Thymus (tissue), 11 donors: ENCODE data around the gene ANP32E. TPM values are rescaled to one million over a fixed set of nuclear protein-coding genes. Genes with fewer than 3 reads are reported as not detected.

Experiments
- DNase-seq, 9 donors: peaks; one replicate each; pipeline ENCODE4 v3.0.0-alpha.2; 2013; ENCODE audit warnings: low spot score in 9 of 9, low read depth in 6 of 9, missing footprints in 1 of 9
- H3K27ac ChIP-seq, 2 donors: one replicate each; pipeline ENCODE4 v1.5.1; 2013; ENCODE audit warnings: control low read depth in 1 of 2, low read depth in 1 of 2, low read length in 1 of 2, mild to moderate bottlenecking in 1 of 2, moderate library complexity in 1 of 2
- H3K27me3 ChIP-seq, 2 donors: one replicate each; pipeline ENCODE4 v1.5.1; 2013; ENCODE audit warnings: low read length in 1 of 2; ENCODE audit not compliant: control insufficient read depth in 2 of 2, insufficient read depth in 1 of 2
- H3K36me3 ChIP-seq, 2 donors: one replicate each; pipeline ENCODE4 v1.5.1; 2013; ENCODE audit warnings: low read length in 1 of 2, mild to moderate bottlenecking in 1 of 2, moderate library complexity in 1 of 2; ENCODE audit not compliant: control insufficient read depth in 2 of 2, insufficient read depth in 2 of 2
- H3K4me1 ChIP-seq, 2 donors: one replicate each; pipeline ENCODE4 v1.5.1; 2013; ENCODE audit warnings: low read length in 2 of 2; ENCODE audit not compliant: control insufficient read depth in 2 of 2, insufficient read depth in 2 of 2
- H3K4me3 ChIP-seq, 2 donors: one replicate each; pipeline ENCODE4 v1.5.1; 2013; ENCODE audit warnings: low read length in 2 of 2, control low read depth in 1 of 2, mild to moderate bottlenecking in 1 of 2
- H3K9me3 ChIP-seq, 2 donors: one replicate each; pipeline ENCODE4 v1.5.1; 2013; ENCODE audit warnings: low read length in 1 of 2, mild to moderate bottlenecking in 1 of 2; ENCODE audit not compliant: control insufficient read depth in 2 of 2, insufficient read depth in 1 of 2
- WGBS: extraction: QIAGEN DNeasy Blood & Tissue Kit; methylation state at CpG from one replicate; pipeline ENCODE4 v1.1.7; 2013; 5-methylcytosine and 5-hydroxymethylcytosine counted together
- polyA plus RNA-seq: library from polyadenylated mRNA; stranded (reverse); fragments of 200-250 nt; gene quantifications from one replicate; pipeline ENCODE4 v1.2.3, GENCODE V29; 2013
- total RNA-seq: library from RNA; stranded (reverse); fragments of 120-200 nt; gene quantifications from one replicate; pipeline ENCODE4 v1.2.4, GENCODE V29; 2013
- donor health status: healthy.

Gene ANP32E
- total and polyA plus RNA-seq, 2 donors = 44.5 to 55.4 TPM

DNA sequence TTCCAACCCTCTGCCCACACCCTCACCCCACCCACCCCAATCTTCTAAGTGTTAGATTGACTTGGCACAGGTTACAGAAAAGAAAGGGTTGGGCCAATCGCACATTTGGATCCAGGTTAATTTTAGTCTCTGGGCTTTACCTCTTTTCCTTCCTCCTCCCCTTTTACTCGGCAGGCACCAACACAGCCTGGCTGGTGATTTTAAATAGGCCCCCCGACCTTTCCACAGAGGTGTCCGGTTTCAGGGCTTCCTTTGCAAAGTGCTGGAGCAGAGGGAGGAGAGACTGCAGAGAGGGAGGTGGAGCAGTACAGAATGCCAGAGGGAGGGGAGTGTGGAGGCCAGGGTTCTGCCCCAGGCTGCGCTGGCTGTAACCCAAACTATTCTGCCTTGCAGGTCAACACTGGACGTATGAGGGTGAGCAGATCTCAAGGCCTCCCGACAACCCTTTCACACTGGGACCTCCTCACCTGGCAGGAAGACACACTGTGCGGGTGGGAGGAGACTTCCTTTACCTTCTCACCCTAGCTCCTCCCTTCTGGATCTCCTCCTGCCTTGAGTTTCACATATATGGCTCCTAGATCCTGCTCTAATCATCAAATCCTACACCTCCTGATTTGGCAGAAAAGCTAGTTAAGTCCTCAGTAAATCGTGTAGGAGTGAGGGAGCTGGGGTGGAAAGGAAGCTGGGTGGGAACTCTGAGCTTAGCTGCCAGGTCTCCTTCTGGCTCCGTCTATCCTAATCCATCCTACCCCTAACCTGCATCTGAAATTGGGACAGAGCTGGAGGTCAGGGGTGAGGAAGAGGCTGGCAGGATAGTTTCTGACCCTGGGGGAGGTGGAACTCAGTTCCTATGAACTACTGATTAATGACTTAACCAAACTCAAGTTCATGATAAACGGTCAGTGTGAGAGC, 24.1 kb upstream of the ANP32E start:
- Histone ChIP-seq H3K9me3 (no peaks in the 10 kb centered on the region), H3K4me1 (peaks cover 0 to 18% of the 10 kb centered on the region in 2 donors), H3K4me3 (no peak overlapping the region), H3K36me3 (peaks cover 7% of the 10 kb centered on the region in 2 donors), H3K27ac (no peak overlapping the region), H3K27me3 (peaks cover 7 to 54% of the 10 kb centered on the region in 2 donors)
- 62% methylated on average over 11 of the region's 11 CpGs for WGBS
- no peak for DNase-seq

DNA sequence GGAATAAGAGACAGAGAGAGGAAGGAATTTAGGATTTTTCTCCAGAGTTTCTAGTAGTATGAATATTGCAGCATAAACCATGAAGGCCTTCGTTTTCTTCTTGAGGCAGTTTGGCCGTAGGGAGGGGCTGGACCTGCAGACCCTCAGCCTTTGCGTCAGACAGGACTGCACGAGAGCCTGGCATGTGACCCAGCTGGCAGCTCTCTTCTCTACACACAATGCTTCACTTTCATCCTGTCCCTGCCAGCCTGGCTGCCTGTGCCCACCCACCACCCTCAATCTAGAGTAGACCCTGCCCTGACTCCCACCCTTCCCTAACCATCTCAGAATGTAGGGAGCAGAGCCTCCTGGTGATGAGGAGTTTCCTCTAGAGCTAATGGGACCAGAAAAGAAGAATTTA, 23.3 kb upstream of the ANP32E start:
- Histone ChIP-seq H3K4me3 (no peak overlapping the region), H3K4me1 (peaks cover 0 to 18% of the 10 kb centered on the region in 2 donors), H3K27ac (no peak overlapping the region), H3K36me3 (no peaks in the 10 kb centered on the region), H3K27me3 (peaks cover 7 to 54% of the 10 kb centered on the region in 2 donors), H3K9me3 (no peaks in the 10 kb centered on the region)
- WGBS = 89% methylated on average over 4 of the region's 4 CpGs
- DNase-seq = no peak

DNA sequence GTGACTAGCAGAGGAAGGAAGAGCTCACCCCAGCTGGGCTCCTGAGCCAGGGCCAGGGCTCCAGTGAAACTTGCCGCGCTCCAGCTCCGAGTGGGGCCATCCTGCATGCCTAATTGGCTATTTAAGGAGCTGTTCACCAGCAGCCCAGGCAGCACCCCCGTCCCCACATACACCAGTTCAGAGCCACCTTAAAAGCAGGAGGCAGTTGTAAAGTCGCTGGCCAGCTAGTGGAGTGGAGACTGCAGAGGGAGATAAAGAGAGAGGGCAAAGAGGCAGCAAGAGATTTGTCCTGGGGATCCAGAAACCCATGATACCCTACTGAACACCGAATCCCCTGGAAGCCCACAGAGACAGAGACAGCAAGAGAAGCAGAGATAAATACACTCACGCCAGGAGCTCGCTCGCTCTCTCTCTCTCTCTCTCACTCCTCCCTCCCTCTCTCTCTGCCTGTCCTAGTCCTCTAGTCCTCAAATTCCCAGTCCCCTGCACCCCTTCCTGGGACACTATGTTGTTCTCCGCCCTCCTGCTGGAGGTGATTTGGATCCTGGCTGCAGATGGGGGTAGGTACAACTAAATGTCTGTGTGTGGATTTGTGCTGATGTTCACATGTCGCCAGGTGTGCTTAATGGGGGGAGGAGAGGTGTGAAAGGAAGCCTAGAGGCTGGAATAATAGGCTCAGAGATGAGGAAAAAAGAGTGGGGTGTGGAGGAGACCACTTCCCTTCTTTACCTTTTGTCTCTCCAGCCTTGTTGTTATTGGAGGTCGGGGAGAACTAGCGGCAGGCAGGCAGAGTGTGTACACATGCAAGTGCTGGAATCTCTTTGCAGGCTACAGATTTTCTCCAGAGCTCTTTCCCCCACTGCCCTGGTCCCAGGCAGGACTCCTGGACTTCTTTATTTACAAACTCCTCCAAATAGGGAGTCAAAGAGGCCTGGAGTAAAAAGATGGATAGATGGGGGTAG, 22.0 kb upstream of the ANP32E start, which contains the start of gene CA14:
Gene CA14, plus strand, starts transcription at position 151 of the 962 bp plus-strand sequence. Its CDS starts 355 bp downstream, at position 506.
- Histone ChIP-seq H3K9me3 (no peaks in the 10 kb centered on the region), H3K36me3 (no peaks in the 10 kb centered on the region), H3K27me3 (peaks cover 7 to 54% of the 10 kb centered on the region in 2 donors), H3K4me1 (peaks cover 0 to 18% of the 10 kb centered on the region in 2 donors), H3K27ac (no peak within 1 kb of the TSS), H3K4me3 (no peak within 1 kb of the TSS)
- DNase-seq = no peak
- 41% methylated on average over 13 of the region's 13 CpGs for WGBS

DNA sequence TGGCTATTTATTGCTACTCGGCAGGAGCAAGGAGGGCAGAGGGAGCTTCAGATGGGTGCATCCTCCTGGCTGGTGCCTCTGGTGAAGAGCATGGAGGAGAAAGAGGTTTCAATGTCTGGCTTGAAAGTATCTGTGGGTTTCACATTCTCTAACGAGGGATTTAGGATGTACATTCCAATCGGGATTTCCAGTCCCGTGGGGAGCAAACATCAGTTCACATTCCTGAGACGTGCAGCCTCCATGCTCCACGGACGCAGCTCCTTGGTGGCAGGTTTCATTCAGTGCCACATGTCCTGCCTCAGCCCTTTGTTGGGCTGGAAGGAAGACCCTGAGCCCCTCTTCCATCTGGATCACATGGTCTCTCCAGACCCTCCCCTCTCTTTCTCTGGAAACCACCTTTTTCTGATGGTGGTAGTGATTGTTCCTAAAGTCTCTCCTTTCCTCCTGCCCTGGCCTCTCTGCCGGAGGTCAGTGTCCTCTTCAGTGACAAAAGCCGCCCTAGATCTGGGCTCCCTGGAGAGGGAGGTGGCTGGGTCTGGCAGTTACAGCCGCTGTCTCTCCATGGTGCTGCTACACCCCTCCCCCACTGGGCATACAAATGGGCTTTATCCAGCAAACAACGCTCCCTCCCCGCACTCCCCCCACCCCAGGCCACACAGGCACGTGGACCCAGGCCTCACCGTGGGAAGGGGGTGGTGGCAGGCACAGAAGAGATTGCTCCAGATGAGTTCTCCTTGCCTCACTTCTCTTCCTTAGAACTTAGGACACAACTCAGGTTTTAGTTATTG, 20.8 kb upstream of the ANP32E start:
- H3K36me3 ChIP-seq = no peaks in the 10 kb centered on the region
- peaks cover 0 to 18% of the 10 kb centered on the region in 2 donors for H3K4me1 ChIP-seq
- WGBS = 19% methylated on average over 14 of the region's 14 CpGs
- no peak for DNase-seq
- H3K27me3 ChIP-seq = peaks cover 7 to 56% of the 10 kb centered on the region in 2 donors
- no peak overlapping the region for H3K27ac ChIP-seq
- H3K9me3 ChIP-seq = no peaks in the 10 kb centered on the region
- no peak overlapping the region for H3K4me3 ChIP-seq

DNA sequence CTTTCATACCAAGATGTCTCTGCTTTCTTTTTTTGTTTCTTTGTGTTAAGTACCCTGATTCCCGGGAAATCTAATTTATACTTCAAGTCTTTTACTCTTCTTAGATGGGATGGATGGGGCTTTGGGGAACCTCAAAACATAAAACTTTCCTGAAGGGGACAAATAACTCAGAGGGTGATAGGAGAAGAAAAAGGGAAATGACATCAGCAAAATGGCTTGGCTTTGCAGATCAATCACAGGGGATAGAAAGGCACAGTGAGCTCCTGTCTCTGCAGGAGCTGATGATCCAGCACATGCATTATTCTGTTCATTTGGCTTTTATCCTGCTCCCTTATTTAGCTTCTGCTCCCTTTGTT, 20.3 kb upstream of the ANP32E start:
- Histone ChIP-seq H3K4me3 (no peak overlapping the region), H3K27ac (no peak overlapping the region), H3K4me1 (peaks cover 0 to 18% of the 10 kb centered on the region in 2 donors), H3K27me3 (peaks cover 7 to 52% of the 10 kb centered on the region in 2 donors), H3K36me3 (no peaks in the 10 kb centered on the region), H3K9me3 (no peaks in the 10 kb centered on the region)
- WGBS = 5% methylated on average over 1 of the region's 1 CpG
- no peak for DNase-seq

DNA sequence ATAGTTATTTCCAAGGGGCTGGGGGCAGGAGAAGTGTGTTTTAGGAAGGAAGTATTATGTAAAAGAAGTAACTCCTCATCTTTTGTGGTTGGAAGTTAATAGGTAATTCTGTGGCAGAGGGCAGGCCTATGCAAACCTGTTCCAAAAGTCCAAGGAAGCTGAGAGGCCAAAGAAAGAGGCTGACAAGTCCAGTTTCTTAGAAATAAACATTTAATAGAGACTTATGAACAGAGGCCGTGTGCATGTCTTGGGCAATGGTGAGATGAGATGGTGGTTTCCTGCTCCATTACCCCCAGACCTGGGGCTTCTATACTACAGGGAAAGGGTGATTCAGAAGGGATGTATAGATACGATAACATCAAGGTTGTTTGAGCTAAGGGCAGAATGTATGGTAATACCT, 14.0 kb upstream of the ANP32E start:
- Histone ChIP-seq H3K4me3 (no peak overlapping the region), H3K27me3 (peaks cover 0 to 2% of the 10 kb centered on the region in 2 donors), H3K36me3 (no peaks in the 10 kb centered on the region), H3K9me3 (no peaks in the 10 kb centered on the region), H3K27ac (no peak overlapping the region), H3K4me1 (no peaks in the 10 kb centered on the region)
- DNase-seq = no peak
- 95% methylated on average over 2 of the region's 2 CpGs for WGBS

DNA sequence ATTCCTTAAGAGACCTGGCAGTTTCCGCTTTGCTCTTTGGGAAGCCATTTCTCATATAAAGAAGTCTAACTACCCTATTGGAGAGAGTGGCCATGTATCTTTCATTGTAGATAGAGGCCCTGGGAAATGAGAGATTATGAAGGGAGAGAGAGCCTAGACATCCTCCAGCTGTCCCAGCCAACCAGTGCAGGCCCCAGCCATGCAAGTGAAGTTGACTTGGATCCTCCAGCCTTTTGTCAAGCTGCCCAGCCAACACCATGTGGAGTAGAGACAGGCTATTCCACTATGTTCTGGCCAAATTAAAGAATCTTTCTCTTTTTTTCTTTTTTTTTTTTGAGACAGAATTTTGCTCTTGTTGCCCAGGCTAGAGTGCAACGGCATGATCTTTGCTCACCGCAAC, 7.1 kb upstream of the ANP32E start:
- H3K9me3 ChIP-seq = no peaks in the 10 kb centered on the region
- no peak overlapping the region for H3K27ac ChIP-seq
- H3K4me3 ChIP-seq = no peak overlapping the region
- no peaks in the 10 kb centered on the region for H3K36me3 ChIP-seq
- H3K27me3 ChIP-seq = no peaks in the 10 kb centered on the region
- no peak for DNase-seq
- H3K4me1 ChIP-seq = no peaks in the 10 kb centered on the region
- WGBS = 97% methylated on average over 3 of the region's 3 CpGs

DNA sequence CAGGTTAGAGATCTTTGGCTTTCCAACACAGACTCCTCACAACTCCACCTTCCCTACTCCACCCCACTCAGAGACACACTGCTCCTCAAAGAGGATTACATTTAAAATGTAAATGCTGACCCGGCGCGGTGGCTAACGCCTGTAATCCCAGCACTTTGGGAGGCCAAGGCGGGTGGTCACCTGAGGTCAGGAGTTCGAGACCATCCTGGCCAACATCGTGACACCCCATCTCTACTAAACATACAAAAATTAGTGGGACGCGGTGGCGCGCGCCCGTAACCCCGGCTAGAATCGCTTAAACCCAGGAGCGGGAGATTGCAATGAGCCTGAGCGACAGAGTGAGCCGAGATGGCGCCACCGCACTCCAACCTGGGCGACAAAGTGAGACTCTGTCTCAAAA, 1.8 kb upstream of the ANP32E start:
- DNase-seq = no peak
- 99% methylated on average over 21 of the region's 21 CpGs for WGBS
- H3K9me3 ChIP-seq = no peaks in the 10 kb centered on the region
- H3K27me3 ChIP-seq = no peaks in the 10 kb centered on the region
- H3K4me3 ChIP-seq = no peak overlapping the region
- peaks cover 6 to 19% of the 10 kb centered on the region in 2 donors for H3K4me1 ChIP-seq
- H3K36me3 ChIP-seq = no peaks in the 10 kb centered on the region
- no peak overlapping the region for H3K27ac ChIP-seq
